ENCODE results near the gene CAMKK1. TPM values are rescaled to one million over a fixed set of nuclear protein-coding genes. Genes with fewer than 3 reads are reported as not detected.

Gene CAMKK1
- total RNA-seq, 6 donors from 2014 or later = 4.9 to 23.0 (median 11.0) TPM

DNA sequence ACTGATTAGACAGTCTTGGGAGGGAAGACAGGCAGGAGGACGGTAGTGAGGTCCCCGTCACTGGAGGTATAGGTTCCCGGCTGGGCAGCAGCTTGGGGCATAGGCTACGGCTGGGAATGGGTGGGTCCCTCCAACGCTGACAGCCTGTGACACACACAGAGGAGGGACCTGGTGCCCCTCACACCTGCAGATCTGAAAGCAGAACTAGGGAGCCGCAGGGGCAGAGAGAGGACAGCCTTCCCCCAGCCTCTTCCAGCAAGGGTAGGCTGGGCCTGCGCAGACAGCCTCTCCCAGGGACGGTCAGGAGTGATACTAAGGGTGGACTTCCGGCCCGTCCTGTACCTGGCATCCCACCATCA, 21.4 kb upstream of the CAMKK1 start:
- 66% methylated on average over 9 of the region's 10 CpGs; no CpG with 5 or more reads in 1 of the 2 donors for WGBS, 2 donors

DNA sequence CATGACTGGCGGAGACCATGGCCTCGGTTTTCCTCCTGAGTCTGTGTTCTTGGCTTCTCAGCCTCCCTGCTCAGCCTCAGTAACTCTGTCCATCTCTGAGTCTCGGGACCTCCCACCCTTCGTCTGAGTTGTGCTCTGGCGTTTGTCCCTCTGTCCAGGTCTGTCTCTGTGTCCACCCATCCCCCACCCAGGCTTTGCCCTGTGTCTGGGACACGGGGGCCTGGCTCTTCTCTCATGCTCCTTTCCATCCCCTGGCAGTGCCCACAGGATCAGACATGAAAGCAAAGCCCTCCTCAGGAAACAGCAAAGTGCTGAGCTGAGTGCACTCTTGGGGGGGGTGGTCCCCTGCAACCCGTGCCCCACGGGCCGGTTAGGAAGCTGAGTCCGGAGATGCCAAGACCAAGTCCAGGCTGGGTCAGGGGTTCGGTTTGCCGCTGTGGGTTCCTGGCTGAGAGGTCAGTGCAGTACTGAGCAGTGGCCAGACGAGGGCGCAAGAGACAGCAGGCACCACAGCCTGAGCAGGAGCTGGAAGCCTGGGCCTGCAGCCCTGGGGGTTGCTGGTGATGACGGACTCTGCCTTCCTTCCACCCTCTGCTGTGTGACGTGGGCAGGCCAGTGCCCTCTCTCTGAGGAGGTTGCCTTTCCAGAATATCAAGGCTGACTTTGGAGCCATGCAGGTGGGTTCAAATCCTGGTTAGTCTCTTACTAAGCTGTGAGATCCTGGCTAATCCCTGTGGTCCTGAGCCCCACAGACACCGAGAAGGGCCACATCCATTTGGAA, 20.9 kb upstream of the CAMKK1 start:
- DNase-seq = peak in 1 of 2 donors; percentile 91
- TF ChIP-seq POLR2A (IDR thresholded peaks at IDR 0.05) (no peak), POLR2AphosphoS5 (IDR thresholded peaks at IDR 0.05) (peak in 1 of 2 donors; percentile 30), EP300 (IDR thresholded peaks at IDR 0.05) (no peak)
- TF ChIP-seq, protein P1, sequence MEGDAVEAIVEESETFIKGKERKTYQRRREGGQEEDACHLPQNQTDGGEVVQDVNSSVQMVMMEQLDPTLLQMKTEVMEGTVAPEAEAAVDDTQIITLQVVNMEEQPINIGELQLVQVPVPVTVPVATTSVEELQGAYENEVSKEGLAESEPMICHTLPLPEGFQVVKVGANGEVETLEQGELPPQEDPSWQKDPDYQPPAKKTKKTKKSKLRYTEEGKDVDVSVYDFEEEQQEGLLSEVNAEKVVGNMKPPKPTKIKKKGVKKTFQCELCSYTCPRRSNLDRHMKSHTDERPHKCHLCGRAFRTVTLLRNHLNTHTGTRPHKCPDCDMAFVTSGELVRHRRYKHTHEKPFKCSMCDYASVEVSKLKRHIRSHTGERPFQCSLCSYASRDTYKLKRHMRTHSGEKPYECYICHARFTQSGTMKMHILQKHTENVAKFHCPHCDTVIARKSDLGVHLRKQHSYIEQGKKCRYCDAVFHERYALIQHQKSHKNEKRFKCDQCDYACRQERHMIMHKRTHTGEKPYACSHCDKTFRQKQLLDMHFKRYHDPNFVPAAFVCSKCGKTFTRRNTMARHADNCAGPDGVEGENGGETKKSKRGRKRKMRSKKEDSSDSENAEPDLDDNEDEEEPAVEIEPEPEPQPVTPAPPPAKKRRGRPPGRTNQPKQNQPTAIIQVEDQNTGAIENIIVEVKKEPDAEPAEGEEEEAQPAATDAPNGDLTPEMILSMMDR (IDR thresholded peaks at IDR 0.05) = peak; percentile 96 to 98 (median 97)
- no peaks in the 10 kb centered on the region for H3K9me3 ChIP-seq
- peak; percentile 87 to 88 for ATAC-seq (ENCODE audit: low FRiP score in 2 of 2)
- H3K36me3 ChIP-seq = no peaks in the 10 kb centered on the region
- peak overlapping the region; percentile 57 to 89 (median 80) for H3K27ac ChIP-seq
- WGBS, 2 donors = 28 to 64% methylated on average over 6 to 16 of the region's 17 CpGs
- H3K4me1 ChIP-seq = peaks cover 26 to 41% (median 33%) of the 10 kb centered on the region in 4 donors
- peak overlapping the region in 2 of 4 donors; percentile 23 to 38 for H3K4me3 ChIP-seq
- H3K27me3 ChIP-seq = no peaks in the 10 kb centered on the region

More for the DNA sequence above, 21.4 kb upstream of the CAMKK1 start:
- Histone ChIP-seq H3K4me1 (peaks cover 26 to 43% (median 33%) of the 10 kb centered on the region in 4 donors), H3K9me3 (no peaks in the 10 kb centered on the region), H3K27me3 (no peaks in the 10 kb centered on the region), H3K27ac (peak overlapping the region; percentile 57 to 89 (median 80)), H3K4me3 (peak overlapping the region in 3 of 4 donors; percentile 23 to 38 (median 34)), H3K36me3 (no peaks in the 10 kb centered on the region)
- ATAC-seq (ENCODE audit: low FRiP score in 2 of 2) (peak in 1 of 2 donors; percentile 4), DNase-seq (peak in 1 of 2 donors; percentile 48)
- no peak for TF ChIP-seq POLR2A (IDR thresholded peaks at IDR 0.05)
- no peak for TF ChIP-seq EP300 (IDR thresholded peaks at IDR 0.05)
- no peak for TF ChIP-seq POLR2AphosphoS5 (IDR thresholded peaks at IDR 0.05)
- TF ChIP-seq, protein P1 (IDR thresholded peaks at IDR 0.05) = no peak

DNA sequence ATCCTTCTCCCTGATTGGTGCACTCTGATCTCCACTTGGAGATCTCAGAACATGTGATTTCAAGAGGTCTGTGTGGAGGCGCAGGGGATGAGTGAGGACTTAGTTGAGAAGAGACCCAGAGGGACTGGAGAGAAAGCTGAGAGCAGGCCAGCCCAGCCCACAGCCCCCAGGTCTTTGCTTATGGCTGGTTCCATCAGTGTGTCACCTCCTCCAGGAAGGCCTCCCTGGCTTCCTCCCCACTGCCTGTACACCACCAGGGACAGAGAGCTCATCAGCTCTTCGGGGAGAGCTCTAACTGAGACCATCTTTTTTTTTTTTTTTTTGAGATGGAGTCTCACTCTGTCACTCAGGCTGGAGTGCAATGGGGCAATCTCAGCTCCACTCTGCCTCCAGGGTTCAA, 20.0 kb upstream of the CAMKK1 start:
- TF ChIP-seq EP300 (IDR thresholded peaks at IDR 0.05) (no peak), POLR2AphosphoS5 (IDR thresholded peaks at IDR 0.05) (no peak), POLR2A (IDR thresholded peaks at IDR 0.05) (no peak)
- TF ChIP-seq, protein P1 (IDR thresholded peaks at IDR 0.05) = no peak
- ATAC-seq (ENCODE audit: low FRiP score in 2 of 2) (no peak), DNase-seq (no peak)
- Histone ChIP-seq H3K4me1 (peaks cover 26 to 39% (median 32%) of the 10 kb centered on the region in 4 donors), H3K27ac (no peak overlapping the region), H3K36me3 (no peaks in the 10 kb centered on the region), H3K4me3 (no peak overlapping the region), H3K27me3 (no peaks in the 10 kb centered on the region), H3K9me3 (no peaks in the 10 kb centered on the region)
- 94 to 100% methylated on average over 2 of the region's 2 CpGs for WGBS, 2 donors

DNA sequence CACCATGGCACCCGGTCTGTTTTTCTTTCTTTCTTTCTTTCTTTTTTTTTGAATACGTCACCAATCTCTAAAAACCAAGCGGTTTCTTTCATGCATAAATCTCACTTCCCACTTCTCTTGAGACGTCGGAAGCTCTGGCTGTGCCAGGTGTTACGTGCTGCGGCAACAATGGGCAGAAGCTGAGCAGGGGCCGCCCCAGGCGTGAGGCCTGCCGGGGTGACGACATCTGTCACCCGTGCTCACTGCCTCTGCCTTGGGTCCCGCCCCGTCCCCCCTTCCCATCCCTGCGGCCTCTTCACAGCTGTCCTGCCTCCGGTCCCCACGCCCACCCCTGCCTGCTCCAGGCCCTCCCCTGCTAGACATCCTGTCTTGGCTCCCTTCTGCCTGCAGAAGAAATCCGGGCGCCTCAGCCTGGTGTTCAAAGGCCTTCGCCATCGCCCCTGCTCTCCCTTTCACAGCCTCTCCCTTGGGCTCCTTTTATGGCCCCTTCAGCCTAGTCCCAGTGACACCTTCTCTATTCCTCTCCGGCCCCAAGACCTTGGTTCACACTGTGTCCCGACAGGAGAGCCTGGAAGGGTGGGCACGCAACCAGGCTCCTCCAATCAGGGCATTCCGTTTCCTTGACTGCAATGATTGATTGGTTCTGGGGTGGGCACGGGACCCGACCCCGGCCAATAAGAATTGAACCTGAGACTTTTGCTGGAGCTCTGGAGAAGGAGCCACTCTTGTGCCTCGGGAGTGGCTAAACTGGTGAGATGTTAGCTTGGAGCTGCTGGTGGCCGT, 18.6 kb upstream of the CAMKK1 start:
- WGBS, 2 donors = 42 to 51% methylated on average over 26 to 27 of the region's 30 CpGs
- no peaks in the 10 kb centered on the region for H3K27me3 ChIP-seq
- H3K9me3 ChIP-seq = no peaks in the 10 kb centered on the region
- peaks cover 13 to 26% (median 20%) of the 10 kb centered on the region in 4 donors for H3K4me1 ChIP-seq
- ATAC-seq (ENCODE audit: low FRiP score in 2 of 2) (no peak), DNase-seq (peak in 1 of 2 donors; percentile 84)
- H3K27ac ChIP-seq = peak overlapping the region in 2 of 4 donors; percentile 26 to 33
- no peak overlapping the region for H3K4me3 ChIP-seq
- H3K36me3 ChIP-seq = no peaks in the 10 kb centered on the region
- TF ChIP-seq, protein P1 (IDR thresholded peaks at IDR 0.05) = no peak
- no peak for TF ChIP-seq POLR2AphosphoS5 (IDR thresholded peaks at IDR 0.05)
- TF ChIP-seq POLR2A (IDR thresholded peaks at IDR 0.05) = no peak
